Measurements from ENCODE around the gene ZNF358.

ZNF358 gene

GRCh38 chr19:7488736-7489353 lies 27.1 kb upstream of the ZNF358 start, which contains the start of gene PEX11G:
Gene PEX11G, minus strand, starts transcription at chr19:7489035. Its CDS starts 25 bp downstream, at chr19:7489010.
- in situ Hi-C loops (cut with MboI; ENCODE audit: low pct_unique_long_range_greater_than_20kb, low sequenced_read_pairs, unreplicated experiment): no loop called here
- TF ChIP-seq, protein P1, sequence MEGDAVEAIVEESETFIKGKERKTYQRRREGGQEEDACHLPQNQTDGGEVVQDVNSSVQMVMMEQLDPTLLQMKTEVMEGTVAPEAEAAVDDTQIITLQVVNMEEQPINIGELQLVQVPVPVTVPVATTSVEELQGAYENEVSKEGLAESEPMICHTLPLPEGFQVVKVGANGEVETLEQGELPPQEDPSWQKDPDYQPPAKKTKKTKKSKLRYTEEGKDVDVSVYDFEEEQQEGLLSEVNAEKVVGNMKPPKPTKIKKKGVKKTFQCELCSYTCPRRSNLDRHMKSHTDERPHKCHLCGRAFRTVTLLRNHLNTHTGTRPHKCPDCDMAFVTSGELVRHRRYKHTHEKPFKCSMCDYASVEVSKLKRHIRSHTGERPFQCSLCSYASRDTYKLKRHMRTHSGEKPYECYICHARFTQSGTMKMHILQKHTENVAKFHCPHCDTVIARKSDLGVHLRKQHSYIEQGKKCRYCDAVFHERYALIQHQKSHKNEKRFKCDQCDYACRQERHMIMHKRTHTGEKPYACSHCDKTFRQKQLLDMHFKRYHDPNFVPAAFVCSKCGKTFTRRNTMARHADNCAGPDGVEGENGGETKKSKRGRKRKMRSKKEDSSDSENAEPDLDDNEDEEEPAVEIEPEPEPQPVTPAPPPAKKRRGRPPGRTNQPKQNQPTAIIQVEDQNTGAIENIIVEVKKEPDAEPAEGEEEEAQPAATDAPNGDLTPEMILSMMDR (IDR thresholded peaks at IDR 0.05; ENCODE audit: extremely low read depth, insufficient read depth, missing control alignments): peak; percentile 9
- DNase-seq (ENCODE audit: low spot score): peak; percentile 99

DNA sequence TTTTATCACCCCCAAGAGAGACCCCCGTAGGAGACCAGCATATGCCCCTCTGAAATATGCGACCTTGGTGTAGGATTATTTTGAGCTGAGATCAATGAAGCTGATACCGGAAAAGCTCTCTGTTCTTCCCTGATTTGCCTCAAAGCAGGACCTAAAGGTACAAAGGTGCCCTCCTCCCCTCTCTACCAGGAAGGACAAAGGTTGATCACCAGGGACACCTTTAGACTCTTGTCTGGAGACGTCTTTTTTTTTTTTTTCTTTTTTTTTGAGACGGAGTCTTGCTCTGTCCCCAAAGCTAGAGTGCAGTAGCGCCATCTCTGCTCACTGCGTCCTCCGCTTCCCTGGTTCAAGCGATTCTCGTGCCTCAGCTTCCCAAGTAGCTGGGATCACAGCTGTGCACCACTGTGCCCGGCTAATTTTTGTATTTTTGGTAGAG lies 26.3 kb upstream of the ZNF358 start:
- TF ChIP-seq, protein P1 (IDR thresholded peaks at IDR 0.05; ENCODE audit: extremely low read depth, insufficient read depth, missing control alignments): no peak
- DNase-seq (ENCODE audit: low spot score): no peak
- in situ Hi-C loops (cut with MboI; ENCODE audit: low pct_unique_long_range_greater_than_20kb, low sequenced_read_pairs, unreplicated experiment): no loop called here

DNA sequence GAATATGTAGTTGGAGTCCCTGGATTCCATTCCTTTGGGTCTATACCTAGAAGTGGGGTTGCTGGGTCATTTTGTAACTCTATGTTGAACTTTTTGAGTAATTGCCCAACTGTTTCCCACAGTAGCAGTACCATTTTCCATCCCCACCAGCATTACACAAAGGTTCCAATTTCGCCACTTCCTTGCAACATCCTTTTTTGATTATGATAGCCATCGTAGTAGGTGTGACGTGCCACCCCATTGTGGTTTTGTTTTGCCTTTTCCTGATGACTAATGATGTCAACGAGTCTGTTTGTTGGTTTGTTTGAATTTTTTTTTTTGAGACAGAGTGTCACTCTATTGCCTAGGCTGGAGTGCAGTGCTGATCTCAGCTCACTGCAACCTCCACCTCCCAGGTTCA lies 23.8 kb upstream of the ZNF358 start:
- in situ Hi-C loops (cut with MboI; ENCODE audit: low pct_unique_long_range_greater_than_20kb, low sequenced_read_pairs, unreplicated experiment): no loop called here
- TF ChIP-seq, protein P1 (IDR thresholded peaks at IDR 0.05; ENCODE audit: extremely low read depth, insufficient read depth, missing control alignments): no peak
- no peak for DNase-seq (ENCODE audit: low spot score)

DNA sequence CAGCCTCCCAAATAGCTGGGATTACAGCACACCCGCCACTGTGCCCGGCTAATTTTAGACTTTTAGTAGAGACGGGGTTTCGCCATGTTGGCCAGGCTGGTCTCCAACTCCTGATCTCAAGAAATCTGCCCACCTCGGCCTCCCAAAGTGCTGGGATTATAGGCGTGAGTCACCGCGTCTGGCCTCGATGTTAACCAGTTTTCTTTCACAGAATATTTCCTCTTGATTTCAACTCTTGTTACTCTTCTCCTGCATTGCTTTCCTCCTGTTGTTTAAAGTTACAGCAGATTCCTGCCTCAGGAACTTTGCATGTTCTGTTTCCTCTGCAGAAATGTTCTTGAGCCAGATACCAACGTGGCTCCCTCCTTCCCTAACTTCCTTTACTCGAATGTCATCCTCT lies 23.3 kb upstream of the ZNF358 start:
- TF ChIP-seq, protein P1 (IDR thresholded peaks at IDR 0.05; ENCODE audit: extremely low read depth, insufficient read depth, missing control alignments): no peak
- in situ Hi-C loops (cut with MboI; ENCODE audit: low pct_unique_long_range_greater_than_20kb, low sequenced_read_pairs, unreplicated experiment): no loop called here
- no peak for DNase-seq (ENCODE audit: low spot score)

GRCh38 chr19:7494416-7495098 lies 21.3 kb upstream of the ZNF358 start:
- in situ Hi-C loops (cut with MboI; ENCODE audit: low pct_unique_long_range_greater_than_20kb, low sequenced_read_pairs, unreplicated experiment): no loop called here
- TF ChIP-seq, protein P1 (IDR thresholded peaks at IDR 0.05; ENCODE audit: extremely low read depth, insufficient read depth, missing control alignments): no peak
- no peak for DNase-seq (ENCODE audit: low spot score)

DNA sequence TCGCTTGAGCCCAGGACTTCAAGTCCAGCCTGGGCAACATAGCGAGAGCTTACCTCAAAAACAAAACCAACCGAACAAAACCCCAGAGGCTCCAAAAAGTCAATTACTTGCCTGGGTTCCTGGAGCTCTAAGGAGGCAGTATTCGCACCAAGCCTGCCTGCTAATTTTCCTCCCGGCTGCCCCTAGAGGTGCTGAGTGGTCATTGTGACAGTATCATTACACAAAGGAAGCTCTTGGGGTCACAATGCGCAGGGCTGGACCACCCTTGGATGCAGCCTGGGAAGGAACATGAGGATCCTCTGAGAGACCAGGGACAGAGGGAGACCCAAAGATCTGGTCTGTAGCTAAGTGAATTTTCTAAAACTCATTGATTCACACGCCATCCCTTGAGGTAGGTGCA lies 18.6 kb upstream of the ZNF358 start:
- DNase-seq (ENCODE audit: low spot score): peak; percentile 41
- TF ChIP-seq, protein P1 (IDR thresholded peaks at IDR 0.05; ENCODE audit: extremely low read depth, insufficient read depth, missing control alignments): peak; percentile 33
- in situ Hi-C loops (cut with MboI; ENCODE audit: low pct_unique_long_range_greater_than_20kb, low sequenced_read_pairs, unreplicated experiment): no loop called here

Data from GM13977 (cell line).